ENCODE data around the gene ATF3.

Gene ATF3

DNA sequence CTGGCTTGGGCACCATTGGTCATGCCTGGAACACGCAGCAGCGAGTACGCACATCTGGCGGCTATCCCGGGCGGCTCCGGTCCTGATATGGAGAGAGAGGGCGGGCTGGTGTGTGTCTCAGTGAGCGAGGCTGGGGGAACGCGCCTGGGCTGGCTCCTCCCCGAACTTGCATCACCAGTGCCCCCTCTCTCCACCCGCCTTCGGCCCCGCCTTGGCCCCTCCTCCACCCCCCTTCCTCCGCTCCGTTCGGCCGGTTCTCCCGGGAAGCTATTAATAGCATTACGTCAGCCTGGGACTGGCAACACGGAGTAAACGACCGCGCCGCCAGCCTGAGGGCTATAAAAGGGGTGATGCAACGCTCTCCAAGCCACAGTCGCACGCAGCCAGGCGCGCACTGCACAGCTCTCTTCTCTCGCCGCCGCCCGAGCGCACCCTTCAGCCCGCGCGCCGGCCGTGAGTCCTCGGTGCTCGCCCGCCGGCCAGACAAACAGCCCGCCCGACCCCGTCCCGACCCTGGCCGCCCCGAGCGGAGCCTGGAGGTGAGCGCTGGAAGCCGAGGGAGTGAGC is at the start of gene ATF3:
Gene ATF3, plus strand, starts transcription at position 370 of the 567 bp plus-strand sequence. CDS start 6,261 bp downstream, outside the sequence.
- DNase-seq (ENCODE audit: low spot score): peak; percentile 99

- DNase-seq (ENCODE audit: low spot score): no peak
Measured at GRCh38 chr1:212559929-212560328, 48.6 kb upstream of the ATF3 start.

- DNase-seq (ENCODE audit: low spot score): no peak
Measured at GRCh38 chr1:212560933-212561460, 47.6 kb upstream of the ATF3 start.

GRCh38 chr1:212561501-212561931 is 47.0 kb upstream of the ATF3 start:
- no peak for DNase-seq (ENCODE audit: low spot score)

- no peak for DNase-seq (ENCODE audit: low spot score)
Measured at GRCh38 chr1:212562771-212563170, 45.8 kb upstream of the ATF3 start.

DNA sequence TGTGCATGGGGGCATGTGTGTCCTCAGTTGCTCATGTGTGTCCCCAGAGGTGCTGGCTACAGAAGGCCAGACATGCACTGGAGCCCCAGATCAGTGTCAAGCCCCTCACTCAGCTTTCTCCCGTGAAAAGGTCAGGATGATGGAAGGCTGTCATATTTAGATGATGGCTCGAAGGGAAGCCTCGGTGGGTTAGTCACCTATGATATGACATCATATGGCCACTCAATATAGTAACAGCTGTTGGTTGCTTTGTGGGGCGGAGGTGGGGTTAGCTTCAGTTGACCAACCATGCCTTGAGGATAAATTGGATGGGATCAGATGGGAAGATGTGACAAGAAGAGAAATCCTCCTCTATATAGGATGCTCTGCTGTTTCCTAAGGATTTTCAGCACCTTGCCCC is 43.5 kb upstream of the ATF3 start:
- no peak for DNase-seq (ENCODE audit: low spot score)

DNA sequence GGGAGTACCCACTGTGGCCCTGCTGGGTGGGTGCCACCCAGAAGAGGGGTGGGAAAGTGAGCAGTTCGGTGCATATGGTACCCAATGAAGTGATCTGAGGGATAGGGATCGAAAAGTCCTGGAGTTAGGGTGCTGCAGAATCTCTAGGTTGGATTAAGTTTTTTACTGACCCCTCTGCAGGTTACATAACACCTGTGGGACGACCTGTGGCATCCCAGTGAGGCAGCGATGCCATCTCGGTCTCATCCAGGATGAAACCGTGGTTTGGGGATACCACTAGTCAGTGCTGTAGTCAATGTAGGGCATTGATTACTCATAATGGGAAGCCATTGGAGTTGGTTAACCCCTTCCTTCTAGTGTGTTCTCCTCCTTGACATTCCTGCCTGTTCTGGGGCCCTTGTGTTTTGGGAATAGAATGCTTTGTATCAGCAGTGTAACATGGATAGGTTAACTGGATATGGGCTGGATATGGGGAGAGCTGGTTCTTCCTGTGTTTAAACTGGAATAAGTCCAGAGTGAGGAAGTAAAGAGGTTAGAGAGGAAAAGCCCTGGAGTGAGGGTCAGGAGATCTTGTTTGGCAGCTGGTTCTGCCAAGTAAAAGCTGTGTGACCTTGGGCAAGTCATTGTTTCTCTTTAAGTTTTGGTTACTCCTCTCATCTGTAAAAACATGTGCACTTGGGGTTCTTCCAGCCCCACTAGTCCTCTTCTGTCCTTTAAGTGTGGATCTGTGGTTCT is 42.8 kb upstream of the ATF3 start:
- DNase-seq (ENCODE audit: low spot score): no peak

DNA sequence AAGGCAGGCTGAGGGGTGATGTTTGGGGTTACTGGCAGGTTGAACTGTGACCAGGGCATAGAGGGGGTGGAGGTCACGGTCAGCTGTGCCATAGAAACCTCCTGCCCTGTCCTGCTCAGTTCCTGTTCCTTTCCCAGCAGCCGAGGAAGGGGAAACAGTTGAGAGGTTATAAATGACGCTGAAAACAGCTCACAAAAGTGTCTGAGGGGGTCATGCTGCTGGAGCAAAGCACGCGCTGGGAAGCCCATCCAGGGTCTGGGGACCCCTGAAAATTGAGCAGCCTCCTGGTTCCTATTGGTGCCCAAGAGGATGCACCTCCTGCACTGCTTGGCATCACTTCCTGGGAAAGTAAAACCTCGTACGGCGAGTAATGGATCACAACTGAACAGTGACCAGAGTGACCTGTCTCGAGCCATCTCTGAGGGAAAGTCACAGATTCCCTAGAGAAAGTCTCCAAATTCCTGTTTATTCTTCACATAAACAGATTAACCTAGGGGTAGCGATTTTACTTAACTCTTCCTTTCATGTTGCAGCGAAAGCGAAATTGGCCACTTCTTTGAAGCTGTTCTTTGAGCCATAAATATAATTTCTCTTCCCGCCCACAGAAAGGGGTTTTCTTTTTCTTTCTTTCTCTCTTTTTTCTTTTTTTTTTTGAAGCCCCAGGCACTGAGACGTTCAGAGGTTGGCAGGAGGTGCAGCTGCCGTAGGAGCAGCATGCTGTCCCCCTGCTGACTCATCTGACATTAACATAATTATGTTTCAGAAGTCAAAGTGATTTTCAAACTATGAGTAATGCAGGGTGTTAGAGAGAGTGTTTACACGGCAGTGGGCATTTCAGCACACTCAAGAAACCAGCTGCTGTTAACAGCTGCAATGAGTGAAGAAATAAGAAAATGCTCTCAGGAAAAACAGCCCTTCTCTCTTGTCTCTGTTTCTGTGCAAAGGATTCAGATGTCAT is 41.8 kb upstream of the ATF3 start:
- peak; percentile 59 for DNase-seq (ENCODE audit: low spot score)

DNA sequence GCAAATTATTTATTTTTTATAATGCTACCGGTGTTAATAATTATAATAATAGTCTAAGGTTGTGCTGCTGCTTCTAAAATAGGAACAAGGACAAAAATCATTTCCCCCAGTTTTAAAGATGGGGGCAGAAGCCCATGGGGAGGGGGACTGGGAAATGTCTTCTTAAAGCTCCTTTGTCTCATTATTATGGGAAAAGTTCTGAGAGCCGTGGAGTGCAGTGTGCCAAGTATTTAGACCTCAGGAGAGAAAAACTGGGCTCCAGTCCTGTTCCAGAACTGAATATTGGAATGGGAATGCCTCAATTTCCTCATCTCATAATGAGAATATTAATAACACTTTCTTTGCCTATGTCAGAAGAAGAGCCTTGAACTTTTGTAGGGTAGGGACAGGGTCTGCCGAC is 40.9 kb upstream of the ATF3 start:
- DNase-seq (ENCODE audit: low spot score): no peak

GRCh38 chr1:212568978-212569537 is 39.5 kb upstream of the ATF3 start:
- no peak for DNase-seq (ENCODE audit: low spot score)

DNA sequence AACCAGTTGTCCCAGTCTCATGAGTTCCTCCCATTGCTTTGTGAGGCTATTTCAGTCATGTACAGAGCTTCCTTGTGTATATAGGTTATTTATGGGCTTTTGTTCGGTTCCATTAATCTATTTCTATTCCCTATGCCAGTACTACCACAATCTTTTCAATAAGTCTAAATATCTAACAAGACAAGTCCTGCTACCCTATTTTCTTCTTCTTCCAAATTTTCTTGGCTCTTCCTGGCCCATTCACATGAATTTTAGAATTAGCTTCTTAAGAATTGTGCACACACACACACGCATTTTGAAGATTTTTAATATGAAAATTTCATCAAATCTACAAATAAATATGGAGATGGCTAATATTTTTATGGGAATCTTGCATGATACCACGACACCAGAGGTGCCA is 33.8 kb upstream of the ATF3 start:
- DNase-seq (ENCODE audit: low spot score): no peak

GRCh38 chr1:212575333-212575732 is 33.2 kb upstream of the ATF3 start:
- DNase-seq (ENCODE audit: low spot score): no peak

DNA sequence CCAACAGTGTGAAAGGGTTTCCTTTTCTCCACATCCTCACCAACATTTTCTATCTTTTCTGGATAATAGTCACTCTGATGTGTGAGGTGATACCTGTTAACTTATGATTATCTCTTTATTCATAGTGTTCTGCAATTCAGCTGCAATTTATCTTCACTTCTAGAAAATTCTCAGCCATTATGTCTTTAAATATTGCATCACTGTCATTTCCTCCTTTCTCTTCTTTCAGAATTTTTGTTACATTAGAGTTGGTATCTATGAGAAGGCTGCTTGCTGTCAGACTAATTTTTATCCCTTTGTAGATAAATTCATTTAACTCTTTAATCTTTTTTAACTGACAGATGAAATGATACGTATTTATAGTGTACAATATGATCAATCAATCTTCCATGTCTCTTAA is 30.5 kb upstream of the ATF3 start:
- DNase-seq (ENCODE audit: low spot score): no peak

DNA sequence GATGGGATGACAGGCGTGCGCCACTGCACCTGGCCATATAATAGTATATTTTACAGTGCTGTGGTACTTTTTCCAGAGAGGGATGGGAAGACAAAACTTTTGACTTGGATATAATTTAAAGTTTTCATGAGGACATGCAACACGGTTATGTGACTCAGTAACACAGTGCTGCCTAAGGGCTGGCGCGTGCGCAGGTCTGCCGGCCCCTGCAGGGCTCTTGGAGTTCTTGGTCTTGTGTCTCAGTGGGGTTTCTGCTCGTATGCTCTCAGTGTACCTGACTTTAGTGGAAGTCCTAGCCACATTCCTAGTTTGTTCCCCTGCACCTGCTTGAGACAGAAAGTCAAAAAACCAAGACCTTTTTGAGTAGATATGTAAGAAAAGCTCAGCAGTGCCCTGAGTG is 27.5 kb upstream of the ATF3 start:
- DNase-seq (ENCODE audit: low spot score): no peak

- DNase-seq (ENCODE audit: low spot score): no peak
Measured at GRCh38 chr1:212582291-212582690, 26.3 kb upstream of the ATF3 start.

- DNase-seq (ENCODE audit: low spot score): no peak
Measured at GRCh38 chr1:212582808-212583615, 25.5 kb upstream of the ATF3 start.

GRCh38 chr1:212583643-212584042 is 24.9 kb upstream of the ATF3 start:
- no peak for DNase-seq (ENCODE audit: low spot score)

DNA sequence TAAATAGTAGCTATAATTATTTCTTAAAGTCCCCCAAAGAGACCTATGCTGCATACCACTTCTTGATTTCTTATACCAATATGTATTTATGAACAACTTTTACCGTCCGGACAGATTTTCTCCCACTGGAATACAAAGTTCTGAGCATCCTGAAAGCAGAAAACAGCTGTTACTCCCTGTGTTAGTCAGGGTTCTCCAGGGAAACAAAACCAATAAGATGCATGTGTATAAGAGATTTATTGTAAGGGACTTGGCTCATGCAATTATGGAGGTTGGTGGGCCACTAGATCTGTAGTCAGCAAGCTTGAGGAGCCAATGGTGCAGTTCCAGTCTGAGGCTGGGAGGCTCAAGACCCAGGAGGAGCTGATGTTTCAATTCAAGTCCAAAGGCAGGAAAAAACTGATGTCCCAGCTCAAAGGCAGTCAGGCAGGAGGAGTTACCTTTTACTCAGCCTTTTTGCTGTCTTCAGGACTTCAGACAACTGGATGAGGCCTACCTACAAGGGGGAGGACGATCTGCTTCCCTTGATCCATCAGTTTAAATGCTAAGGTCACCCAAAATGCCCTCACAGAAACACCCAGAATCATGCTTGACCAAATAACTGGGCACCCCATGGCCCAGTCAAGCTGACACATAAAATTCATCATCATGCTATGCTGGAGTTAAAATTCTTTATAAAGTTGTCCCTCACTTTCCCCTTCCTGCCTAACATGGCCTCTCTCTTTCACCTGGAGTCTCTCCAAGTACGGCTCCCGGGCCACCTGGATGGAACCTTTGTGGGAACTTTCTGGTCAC is 24.3 kb upstream of the ATF3 start:
- no peak for DNase-seq (ENCODE audit: low spot score)

- DNase-seq (ENCODE audit: low spot score): no peak
Measured at GRCh38 chr1:212585210-212585609, 23.4 kb upstream of the ATF3 start.

GRCh38 chr1:212586206-212587015 is 22.1 kb upstream of the ATF3 start:
- no peak for DNase-seq (ENCODE audit: low spot score)

Data from Ammon's horn (tissue), 1 donor.